OCI-M1 (cell line): ENCODE results near the gene MYO1D.
A peak's percentile ranks its signal among the peaks of the same experiment; 100 is the strongest.
"Not testable (repeated sequence)": the region's sequence is repeated elsewhere in the genome, so short reads cannot be mapped to it uniquely, and the experiment has no call there.

ENCODE experiments used
- DNase-seq: peaks from one replicate; lab custom pipeline; 2025; lab: John Stamatoyannopoulos, UW

MYO1D gene

DNA sequence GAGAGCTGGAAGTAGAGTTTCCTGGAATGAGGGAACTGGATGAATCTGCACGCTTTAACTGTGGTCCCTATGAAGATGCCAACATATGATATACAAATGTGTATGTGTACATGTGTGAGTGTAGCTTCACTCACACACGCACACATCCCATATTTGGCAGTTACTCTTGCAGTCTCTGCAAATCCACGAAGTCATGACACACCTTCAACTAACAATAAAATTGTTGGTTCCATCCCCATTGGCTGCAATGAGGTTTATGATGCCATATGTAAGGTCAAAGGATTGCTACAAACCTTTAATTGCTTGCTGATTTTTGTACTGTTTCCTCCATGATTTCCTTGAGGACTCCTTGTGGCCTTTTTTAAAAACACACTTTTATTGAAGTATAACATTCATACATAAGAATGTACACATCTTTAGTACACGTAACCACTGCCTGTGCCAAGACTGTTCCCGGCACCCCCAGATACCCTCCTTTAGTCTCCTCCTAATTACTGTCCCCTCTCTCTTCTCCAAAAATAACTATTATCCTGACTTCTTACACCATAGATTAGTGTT, 22.0 kb downstream of the MYO1D start:
- DNase-seq: peak; percentile 22

DNA sequence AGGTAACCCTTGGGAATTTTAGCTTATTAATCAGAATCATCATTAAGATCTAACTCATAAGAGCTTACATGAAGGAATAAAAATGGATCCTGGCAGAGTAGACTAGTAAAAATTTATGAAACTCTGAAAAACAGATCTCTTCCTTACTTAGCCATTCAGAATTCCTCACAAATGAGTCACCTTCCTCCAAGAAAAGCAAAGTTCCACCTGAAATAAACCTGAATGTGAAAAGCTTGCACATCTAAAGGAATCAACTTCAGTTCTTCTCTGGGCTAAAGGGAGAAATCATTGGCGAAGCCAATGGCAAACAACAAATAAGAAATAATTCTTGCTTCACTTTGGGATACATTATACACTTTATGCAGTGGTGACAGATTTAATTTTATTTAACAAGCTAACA, 22.7 kb downstream of the MYO1D start:
- no peak for DNase-seq

DNA sequence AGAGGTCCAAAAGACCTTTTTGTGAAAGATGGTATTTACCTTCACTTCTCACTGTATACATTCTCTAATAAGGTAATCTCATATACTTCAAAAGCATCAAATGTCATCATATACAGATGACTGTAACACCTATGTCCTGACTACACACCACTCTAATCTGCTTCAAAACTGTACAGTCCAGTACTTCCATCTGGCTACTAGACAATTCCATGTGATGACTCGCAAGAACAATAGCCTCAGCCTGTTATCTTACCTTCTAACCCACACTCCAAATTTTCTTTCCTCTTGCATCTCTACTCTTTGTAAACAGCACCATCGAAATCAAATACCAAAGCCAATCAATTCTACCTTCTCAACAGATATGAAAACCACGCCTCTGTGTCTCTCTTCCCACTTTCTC, 24.1 kb downstream of the MYO1D start:
- no peak for DNase-seq

DNA sequence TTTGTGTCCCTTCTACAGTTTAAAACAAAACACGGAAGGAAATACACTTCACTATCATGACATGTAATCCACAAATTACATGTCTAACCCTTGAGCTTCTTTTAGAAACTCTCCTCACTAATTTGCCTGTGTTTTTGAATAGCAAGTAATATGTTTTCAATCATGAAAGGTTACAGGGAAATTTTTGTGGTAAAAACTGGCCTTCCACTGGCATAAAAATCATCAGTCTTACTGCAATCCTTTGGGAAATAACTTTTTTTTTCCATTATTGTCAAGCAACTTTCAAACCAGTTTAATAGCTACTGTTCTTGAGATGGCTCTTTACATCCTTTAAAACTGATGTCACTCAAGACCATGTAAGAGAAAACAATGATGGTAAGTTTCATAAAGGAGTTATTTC, 27.0 kb downstream of the MYO1D start:
- no peak for DNase-seq

GRCh38 chr17:32847977-32848376, 28.9 kb downstream of the MYO1D start:
- DNase-seq: no peak

DNA sequence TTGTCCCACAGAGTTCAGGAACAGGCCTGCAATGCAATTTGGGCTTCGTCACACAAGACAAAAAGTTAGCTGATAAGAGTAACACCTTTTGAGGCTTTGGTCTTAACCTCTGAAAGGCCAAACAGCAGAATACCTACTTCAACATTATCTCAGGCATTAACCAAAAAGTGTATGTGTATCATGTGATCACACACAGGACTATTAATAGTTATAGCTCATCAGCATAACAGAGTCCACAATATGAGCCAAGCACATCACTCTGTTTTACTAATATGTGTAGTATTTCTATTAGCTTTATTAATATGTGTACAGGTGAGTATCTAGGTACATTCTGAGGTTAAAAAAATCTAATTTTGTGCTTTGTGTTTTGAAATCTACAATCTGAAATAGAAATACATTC, 30.8 kb downstream of the MYO1D start:
- no peak for DNase-seq

DNA sequence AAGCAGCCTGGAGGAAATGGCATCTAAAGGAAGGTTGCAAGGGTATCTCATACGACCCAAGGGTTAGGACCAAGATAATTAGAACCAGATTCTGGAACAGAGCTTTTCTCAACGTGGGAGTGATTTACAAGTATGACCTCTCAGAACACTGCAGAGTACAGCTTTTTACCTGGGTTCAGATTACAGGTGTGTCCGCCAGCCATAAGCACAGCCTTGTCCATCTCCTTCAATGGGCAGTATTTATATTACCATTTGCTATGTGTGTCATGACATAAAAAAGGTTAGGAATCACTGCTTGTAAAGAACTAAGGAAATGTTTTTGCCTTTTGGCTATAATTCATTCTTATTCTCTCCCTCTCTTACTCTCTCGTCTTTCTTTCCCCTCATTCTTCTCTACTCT, 36.7 kb downstream of the MYO1D start:
- no peak for DNase-seq

DNA sequence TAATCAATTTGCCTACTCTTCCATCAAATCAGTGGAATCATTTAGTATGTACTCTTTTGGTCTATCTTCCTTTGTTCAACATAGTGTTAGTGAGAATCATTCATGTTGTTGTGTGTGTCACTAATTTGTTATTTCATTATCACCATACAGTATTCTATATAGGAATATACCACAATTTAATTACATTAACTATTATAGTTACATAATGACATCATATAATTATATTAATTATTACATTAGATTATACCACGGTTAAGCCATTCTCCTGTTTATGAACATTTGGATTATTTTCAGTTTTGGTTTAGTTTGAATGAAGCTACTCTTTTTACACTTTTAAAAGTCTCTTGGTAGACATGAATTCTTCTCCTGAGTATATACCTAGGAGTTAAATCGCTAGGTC, 40.4 kb downstream of the MYO1D start:
- DNase-seq: no peak

DNA sequence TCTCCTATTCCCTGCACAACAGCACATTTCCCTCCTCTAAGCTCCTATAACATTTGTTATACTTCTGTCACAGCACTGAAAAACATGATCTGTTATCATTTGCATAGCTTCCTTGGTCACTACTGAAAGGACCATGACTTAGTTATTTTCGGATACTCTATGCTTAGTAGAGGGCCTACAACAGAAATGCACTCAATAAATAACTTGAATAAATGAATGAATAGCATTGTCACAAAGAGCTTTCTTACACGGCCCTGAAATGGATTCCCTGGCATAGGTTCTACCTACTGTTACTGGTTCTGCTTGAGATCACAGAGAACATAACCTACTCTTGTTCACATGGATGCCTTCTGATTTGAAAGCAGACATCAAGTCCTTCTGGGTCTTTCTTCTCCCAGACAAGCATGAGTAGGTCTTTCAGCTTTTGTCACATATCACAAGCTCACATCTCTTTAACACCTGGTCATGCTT, 41.6 kb downstream of the MYO1D start:
- DNase-seq: peak; percentile 16

DNA sequence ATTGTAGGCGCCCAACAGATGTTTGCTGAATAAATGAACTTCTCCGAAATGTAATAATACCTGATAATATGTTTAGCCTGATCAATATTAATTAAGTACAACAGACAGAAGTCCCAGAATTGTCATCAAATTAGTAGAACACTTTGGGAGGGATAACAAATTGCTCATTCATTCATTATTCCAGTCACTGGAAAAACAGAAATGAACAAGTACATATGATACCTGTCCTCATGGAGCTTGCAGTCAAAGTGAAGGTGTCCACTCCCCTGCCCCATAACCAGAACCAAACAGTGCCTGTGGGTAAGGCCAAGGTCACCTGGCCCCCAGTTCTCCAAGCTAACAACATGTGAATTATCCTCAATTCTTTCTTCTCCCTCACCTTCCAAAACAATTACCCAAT, 42.8 kb downstream of the MYO1D start:
- DNase-seq: no peak

DNA sequence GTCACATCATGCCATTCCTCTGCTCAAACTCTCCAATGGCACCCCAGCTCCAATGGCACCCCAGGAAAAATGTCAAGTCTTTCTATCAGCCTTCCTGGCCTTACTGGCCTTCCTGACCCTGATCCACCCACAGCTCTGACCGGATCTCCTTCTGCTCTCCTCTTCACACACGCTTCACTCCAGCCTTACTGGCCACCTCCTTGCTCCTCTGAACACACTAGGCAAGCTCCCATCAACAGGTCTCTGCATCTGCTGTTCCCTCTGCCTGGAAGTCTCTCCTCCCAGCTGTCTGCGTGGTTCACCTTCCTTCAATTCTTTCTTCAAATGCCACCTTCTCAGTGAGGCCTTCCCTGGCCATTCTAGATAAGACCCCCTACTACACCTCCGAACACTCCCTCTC, 43.4 kb downstream of the MYO1D start:
- DNase-seq: no peak

DNA sequence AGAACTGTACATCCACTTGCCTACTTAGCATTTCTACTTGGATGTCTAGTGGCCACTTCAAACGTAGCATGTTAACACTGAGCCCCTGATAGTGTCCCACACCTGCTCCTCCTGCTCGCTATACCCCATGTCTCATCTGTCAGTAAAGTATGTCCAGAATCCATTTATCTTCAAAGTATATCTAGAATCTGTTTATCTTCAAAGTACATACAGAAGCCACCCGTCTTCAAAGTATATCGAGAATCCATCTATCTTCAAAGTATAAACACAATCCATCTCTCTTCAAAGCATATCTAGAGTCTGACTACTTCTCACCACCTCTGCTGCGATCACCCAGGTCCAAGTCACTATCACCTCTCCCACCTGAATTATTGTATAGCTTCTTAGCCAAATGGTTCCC, 43.8 kb downstream of the MYO1D start:
- DNase-seq: no peak

DNA sequence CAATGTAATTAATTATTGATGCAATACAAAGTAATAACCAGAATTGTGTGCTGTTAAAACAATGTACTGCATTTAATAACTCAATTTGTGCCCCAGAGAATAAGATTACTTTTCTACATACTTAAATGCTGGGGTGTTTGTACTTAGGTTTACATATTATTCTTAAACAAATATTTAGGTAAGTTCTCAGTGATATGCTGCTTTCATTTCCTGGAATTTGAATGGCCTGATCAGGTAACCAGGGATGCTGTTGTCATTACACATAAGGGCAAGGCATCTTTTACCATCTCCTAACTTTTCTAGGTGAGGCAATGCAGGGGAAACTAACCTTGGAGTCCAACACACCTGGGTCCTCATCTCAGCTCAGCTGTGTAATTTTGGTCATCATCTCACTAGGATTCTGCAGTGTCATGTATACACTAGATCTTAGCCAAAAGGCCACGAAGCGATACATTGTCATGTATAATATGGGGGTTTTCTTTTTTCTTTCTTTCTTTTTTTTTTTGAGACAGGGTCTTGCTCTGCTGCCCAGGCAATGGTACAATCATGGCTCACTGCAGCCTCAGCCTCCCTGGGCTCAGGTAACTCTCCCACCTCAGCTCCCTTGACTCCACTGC, 45.2 kb downstream of the MYO1D start:
- no peak for DNase-seq

DNA sequence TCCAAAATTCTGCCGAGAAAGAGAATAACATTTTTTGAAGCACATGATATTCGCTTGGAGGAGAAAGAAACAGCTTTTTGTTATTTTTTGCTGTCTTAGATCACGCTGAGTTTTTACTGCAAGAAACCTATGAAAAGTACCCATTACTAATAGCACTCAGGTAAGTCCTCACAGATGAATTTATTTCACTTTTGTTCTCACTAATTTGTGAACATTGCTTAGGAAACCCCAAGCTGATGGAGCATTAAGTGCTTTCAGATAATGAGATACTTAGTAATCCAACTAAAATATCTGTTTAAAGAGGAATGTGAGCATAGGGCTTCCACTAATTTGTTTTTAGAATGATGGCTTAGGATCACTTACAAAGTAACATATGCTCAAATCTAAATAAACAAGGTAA, 45.7 kb downstream of the MYO1D start:
- no peak for DNase-seq

DNA sequence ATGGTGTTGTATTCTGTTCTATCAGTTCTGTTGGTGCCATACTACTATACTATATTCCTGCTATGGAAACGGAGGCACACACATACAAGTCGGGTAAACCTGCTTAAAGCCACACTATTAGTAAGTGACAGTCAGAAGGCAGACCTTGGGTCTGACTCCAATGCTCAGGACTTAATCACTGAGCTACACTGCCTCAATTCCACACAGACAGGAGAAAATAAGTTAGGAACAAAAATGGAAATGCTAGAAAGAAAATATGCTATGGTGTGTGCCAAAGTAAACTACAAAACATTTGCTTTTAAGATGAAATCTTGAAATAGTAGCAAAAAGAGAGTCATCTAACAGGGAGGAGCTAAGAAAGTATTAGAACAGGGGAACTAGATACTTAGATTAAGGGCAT, 48.1 kb downstream of the MYO1D start:
- DNase-seq: no peak

- no peak for DNase-seq
These were observed 49.7 kb downstream of the MYO1D start for GRCh38 chr17:32827227-32827626.

- DNase-seq: no peak
These were observed 50.8 kb downstream of the MYO1D start for GRCh38 chr17:32826076-32826475.

DNA sequence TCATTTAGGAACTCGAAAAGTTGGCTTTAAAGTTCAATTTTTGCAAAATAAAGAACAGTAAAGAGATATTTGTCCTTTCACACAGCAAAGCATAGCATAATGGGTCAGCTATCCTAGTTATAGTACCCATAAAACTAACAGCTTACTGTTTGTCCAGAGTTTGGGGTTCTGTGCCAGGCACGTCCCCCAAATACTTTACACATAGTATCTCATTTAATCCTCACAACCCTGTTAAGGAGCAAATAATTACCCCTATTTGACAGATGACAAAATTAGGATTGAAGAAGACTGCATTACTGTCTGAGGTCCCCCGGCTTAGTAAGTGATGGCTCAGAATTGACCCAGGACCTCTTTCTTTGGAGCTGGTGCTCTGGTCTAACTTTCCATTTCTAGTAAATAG, 52.6 kb downstream of the MYO1D start:
- DNase-seq: no peak

- peak; percentile 48 for DNase-seq
These were observed 53.9 kb downstream of the MYO1D start for GRCh38 chr17:32822996-32823395.

- DNase-seq: not testable (repeated sequence)
These were observed 54.7 kb downstream of the MYO1D start for GRCh38 chr17:32821987-32822934.

DNA sequence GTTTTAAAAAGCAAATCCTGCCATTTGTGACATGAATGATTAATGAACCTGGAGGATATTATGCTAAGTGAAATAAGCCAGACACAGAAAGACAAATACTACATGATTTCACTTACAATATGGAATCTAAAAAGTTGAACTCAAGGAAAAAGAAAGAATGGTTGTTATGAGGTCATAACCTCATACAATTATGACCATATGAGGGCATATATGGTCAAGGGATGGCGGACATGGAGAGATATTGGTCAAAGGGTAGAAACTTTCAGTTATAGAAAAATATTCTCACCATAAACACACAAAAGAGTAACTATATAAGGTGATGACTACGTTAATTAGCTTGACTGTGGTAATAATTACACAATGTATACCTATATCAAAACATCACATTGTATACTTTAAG, 56.5 kb downstream of the MYO1D start:
- no peak for DNase-seq

- DNase-seq: no peak
These were observed 57.1 kb downstream of the MYO1D start for GRCh38 chr17:32819787-32820186.

- peak; percentile 97 for DNase-seq
These were observed 57.9 kb downstream of the MYO1D start for GRCh38 chr17:32819035-32819434.
